ENCODE data around the gene WASHC2A.
"Not testable (repeated sequence)": the region's sequence is repeated elsewhere in the genome, so short reads cannot be mapped to it uniquely, and the experiment has no call there.

Gene WASHC2A

DNA sequence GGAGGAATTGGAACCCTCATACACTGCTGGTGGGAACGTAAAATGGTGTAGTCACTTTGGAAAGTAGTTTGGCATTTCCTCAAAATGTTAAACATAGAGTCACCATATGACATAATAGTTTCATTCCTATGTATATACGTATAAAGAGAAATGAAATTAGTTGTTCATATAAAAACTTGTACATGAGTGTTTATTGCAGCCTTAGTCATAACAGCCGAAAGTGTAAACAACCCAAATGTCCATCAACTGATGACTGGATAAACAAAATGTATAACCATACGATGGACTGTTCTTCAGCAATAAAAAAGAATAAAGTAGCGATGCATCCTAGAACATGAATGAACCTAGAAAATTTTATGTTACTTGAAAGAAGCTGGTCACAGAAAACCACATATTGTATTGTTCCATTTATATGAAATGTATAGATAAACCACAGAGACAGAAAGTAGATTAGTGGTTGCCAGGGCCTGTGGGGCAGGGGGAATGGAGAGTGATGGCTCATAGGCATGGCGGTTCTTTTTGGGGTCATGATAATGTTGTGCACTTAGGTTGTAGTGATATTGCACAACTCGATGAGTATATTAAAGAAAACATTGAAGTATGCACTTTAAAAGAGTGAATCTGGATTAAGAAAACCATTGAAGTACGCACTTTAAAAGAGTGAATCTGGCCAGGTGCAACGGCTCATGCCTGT, 44.8 kb downstream of the WASHC2A start:
- H3K4me1 ChIP-seq (ENCODE audit: control insufficient read depth, insufficient read depth, low read length); H3K27me3 ChIP-seq (replicated peaks; ENCODE audit: control insufficient read depth, insufficient read depth, low read length); H3K36me3 ChIP-seq (ENCODE audit: control insufficient read depth, insufficient read depth, low read length, severe bottlenecking); H3K9ac ChIP-seq (ENCODE audit: low read length); H3K4me3 ChIP-seq (ENCODE audit: low read length); H3K9me3 ChIP-seq (ENCODE audit: control insufficient read depth, low read length); DNase-seq (ENCODE audit: low read depth): not testable (repeated sequence)

DNA sequence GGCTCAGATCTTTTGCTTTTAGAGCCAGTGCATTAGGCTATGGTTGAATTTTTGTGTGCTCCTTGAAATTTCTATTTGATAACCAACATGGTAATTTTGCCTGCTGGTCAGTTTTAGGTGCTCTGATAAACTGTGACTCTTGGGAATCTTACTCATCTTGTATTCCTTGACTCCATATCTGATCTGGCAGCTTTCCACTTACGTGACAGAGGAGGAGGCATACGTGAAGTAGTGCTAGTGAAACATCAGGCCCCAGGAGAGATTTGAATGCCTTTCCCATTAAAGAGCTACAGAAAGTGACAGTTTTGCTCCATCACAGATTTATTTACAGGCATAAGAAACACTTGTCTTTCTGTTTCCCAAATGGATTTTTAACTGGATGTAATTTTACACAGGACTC, 59.0 kb downstream of the WASHC2A start:
- H3K36me3 ChIP-seq (ENCODE audit: control insufficient read depth, insufficient read depth, low read length, severe bottlenecking), result peaks cover 31% of the 10 kb centered on the region
- not testable (repeated sequence) for H3K9me3 ChIP-seq (ENCODE audit: control insufficient read depth, low read length); H3K27me3 ChIP-seq (replicated peaks; ENCODE audit: control insufficient read depth, insufficient read depth, low read length); H3K4me1 ChIP-seq (ENCODE audit: control insufficient read depth, insufficient read depth, low read length); DNase-seq (ENCODE audit: low read depth); H3K4me3 ChIP-seq (ENCODE audit: low read length); H3K9ac ChIP-seq (ENCODE audit: low read length)

DNA sequence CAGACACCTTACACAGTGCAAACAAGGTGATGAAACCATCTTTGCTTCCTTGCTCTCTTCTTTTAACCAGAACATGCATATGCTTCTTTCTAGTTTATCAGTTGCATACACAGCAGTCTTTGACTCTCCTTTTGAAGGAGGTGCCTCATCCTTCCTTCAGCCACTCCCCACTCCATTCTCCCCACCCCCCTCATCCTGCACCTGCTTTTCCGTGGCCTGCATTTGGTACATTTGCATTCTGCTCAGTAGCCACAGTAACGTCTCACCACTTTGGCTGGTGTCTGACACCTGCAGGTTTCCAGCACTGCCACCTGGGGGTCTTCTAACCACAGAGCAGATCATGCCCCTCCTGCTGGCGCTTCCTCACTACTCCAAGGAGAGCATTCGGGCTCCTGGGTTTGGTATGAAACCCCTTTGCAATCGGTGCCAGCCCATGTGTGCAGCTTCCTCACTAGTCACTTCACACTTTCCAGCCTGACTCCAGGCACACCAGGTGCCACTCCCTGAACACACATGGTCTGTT, 60.1 kb downstream of the WASHC2A start:
- H3K9me3 ChIP-seq (ENCODE audit: control insufficient read depth, low read length); DNase-seq (ENCODE audit: low read depth); H3K4me3 ChIP-seq (ENCODE audit: low read length); H3K27me3 ChIP-seq (replicated peaks; ENCODE audit: control insufficient read depth, insufficient read depth, low read length); H3K9ac ChIP-seq (ENCODE audit: low read length); H3K4me1 ChIP-seq (ENCODE audit: control insufficient read depth, insufficient read depth, low read length): not testable (repeated sequence)
- peaks cover 41% of the 10 kb centered on the region for H3K36me3 ChIP-seq (ENCODE audit: control insufficient read depth, insufficient read depth, low read length, severe bottlenecking)

DNA sequence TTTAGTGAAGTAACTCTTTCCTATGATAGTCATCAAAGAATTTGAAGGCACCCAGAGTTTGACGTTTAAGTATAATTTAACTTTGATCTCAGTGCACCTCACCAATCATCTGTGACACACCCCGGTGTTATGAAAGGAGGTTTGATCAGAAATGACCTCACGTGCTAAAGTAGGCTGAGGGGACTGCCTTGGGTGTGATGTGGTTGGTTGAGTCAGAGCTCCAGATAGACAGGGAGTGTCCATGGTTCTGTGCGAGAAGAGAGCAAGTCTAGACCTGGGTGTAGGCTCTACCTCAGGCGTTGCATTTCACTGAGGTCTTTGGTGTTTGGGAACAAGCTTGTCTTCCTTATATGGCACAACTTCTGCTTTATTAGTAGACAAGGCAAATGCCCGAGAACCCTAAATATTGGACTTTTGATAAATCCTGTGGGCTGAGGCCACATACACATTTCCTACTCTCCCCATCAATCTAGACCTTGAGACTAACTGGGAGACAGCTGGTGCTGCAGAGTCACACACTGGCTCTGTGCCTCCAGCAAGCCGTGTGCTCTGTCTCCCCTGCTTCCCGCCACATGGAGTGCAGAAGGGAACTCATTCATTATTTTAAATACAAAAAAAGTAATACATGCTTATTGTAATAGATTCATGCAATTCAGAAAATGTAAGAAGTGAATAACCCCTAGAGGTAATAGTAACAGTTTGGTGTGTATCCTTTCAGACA, 63.7 kb downstream of the WASHC2A start:
- H3K36me3 ChIP-seq (ENCODE audit: control insufficient read depth, insufficient read depth, low read length, severe bottlenecking), result peaks cover 42% of the 10 kb centered on the region
- DNase-seq (ENCODE audit: low read depth); H3K27me3 ChIP-seq (replicated peaks; ENCODE audit: control insufficient read depth, insufficient read depth, low read length); H3K9ac ChIP-seq (ENCODE audit: low read length); H3K4me3 ChIP-seq (ENCODE audit: low read length); H3K9me3 ChIP-seq (ENCODE audit: control insufficient read depth, low read length); H3K4me1 ChIP-seq (ENCODE audit: control insufficient read depth, insufficient read depth, low read length): not testable (repeated sequence)

DNA sequence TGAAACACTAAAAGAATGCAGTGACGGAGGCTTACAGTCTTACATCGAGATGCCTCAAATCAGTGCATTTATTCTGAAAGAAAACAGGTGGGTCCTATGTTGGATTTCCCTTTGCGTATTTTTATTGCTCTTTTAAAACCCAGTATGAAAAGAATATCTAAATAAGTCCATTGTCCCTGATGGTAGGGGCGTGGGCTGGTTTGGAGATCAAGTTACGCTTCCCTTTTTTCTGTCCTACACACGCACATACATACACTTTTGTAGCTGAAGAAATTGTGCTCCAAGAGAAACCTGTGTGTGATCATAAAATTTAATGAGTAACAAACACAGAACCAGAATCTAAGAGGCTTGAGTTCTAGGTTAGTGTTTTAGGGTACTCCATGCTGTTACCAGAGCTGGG, 64.6 kb downstream of the WASHC2A start:
- H3K4me3 ChIP-seq (ENCODE audit: low read length); H3K27me3 ChIP-seq (replicated peaks; ENCODE audit: control insufficient read depth, insufficient read depth, low read length); DNase-seq (ENCODE audit: low read depth); H3K9me3 ChIP-seq (ENCODE audit: control insufficient read depth, low read length); H3K4me1 ChIP-seq (ENCODE audit: control insufficient read depth, insufficient read depth, low read length); H3K9ac ChIP-seq (ENCODE audit: low read length): not testable (repeated sequence)
- H3K36me3 ChIP-seq (ENCODE audit: control insufficient read depth, insufficient read depth, low read length, severe bottlenecking), result peaks cover 40% of the 10 kb centered on the region

- H3K27me3 ChIP-seq (replicated peaks; ENCODE audit: control insufficient read depth, insufficient read depth, low read length); H3K9me3 ChIP-seq (ENCODE audit: control insufficient read depth, low read length); DNase-seq (ENCODE audit: low read depth); H3K4me3 ChIP-seq (ENCODE audit: low read length); H3K4me1 ChIP-seq (ENCODE audit: control insufficient read depth, insufficient read depth, low read length); H3K9ac ChIP-seq (ENCODE audit: low read length): not testable (repeated sequence)
- H3K36me3 ChIP-seq (ENCODE audit: control insufficient read depth, insufficient read depth, low read length, severe bottlenecking), result peaks cover 39% of the 10 kb centered on the region
Measured at GRCh38 chr10:50132841-50133240, 65.1 kb downstream of the WASHC2A start.

GRCh38 chr10:50143512-50144174, 75.9 kb downstream of the WASHC2A start:
- not testable (repeated sequence) for H3K4me3 ChIP-seq (ENCODE audit: low read length); H3K9me3 ChIP-seq (ENCODE audit: control insufficient read depth, low read length); H3K4me1 ChIP-seq (ENCODE audit: control insufficient read depth, insufficient read depth, low read length); H3K9ac ChIP-seq (ENCODE audit: low read length); DNase-seq (ENCODE audit: low read depth); H3K27me3 ChIP-seq (replicated peaks; ENCODE audit: control insufficient read depth, insufficient read depth, low read length); H3K36me3 ChIP-seq (ENCODE audit: control insufficient read depth, insufficient read depth, low read length, severe bottlenecking)

DNA sequence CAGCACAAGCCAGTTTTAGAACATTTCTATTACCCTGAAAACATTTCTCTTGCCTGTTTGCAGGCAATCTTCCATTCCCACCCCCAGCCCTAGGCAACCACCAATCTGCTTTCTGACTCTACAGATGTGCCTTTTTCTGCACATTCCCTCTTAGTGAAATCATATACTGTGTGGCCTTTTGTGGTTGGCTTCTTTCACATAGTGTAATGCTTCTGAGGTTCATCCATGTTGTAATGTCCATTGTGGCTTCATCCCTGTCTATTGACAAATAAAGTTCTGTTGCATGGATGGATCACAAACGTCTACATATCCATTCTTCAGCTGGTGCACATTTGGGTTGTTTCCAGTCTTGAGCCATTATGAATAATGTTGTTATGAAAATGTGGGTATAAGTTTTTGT, 77.8 kb downstream of the WASHC2A start:
- not testable (repeated sequence) for H3K36me3 ChIP-seq (ENCODE audit: control insufficient read depth, insufficient read depth, low read length, severe bottlenecking); H3K27me3 ChIP-seq (replicated peaks; ENCODE audit: control insufficient read depth, insufficient read depth, low read length); H3K9ac ChIP-seq (ENCODE audit: low read length); H3K4me1 ChIP-seq (ENCODE audit: control insufficient read depth, insufficient read depth, low read length); H3K9me3 ChIP-seq (ENCODE audit: control insufficient read depth, low read length); H3K4me3 ChIP-seq (ENCODE audit: low read length)
- DNase-seq (ENCODE audit: low read depth), result peak; percentile 22

DNA sequence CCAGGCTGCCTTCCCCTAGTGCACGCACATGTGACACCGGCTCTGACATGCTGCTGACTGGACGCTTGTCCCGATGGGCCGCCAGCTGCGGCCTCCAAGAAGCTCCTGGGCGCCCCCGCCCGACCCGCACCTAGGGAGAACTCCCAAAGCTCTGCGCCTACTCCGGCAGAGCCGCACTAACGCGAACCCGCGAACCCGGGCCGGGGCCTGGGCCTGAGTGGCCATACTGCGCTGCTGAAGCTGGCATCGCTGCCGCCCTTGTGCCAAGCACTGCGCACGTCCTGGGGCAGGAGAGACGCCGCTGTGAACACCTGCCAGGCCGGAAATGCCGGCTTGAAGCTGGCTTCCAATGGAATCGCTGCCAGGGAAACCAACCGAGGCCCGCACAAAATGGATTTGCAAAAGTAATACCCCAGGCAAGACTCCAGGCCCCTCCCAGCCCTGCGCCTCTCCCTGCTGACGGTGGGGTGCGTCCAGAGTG, 85.1 kb downstream of the WASHC2A start:
- Histone ChIP-seq H3K9ac (ENCODE audit: low read length) (no peak overlapping the region), H3K27me3 (replicated peaks; ENCODE audit: control insufficient read depth, insufficient read depth, low read length) (no peaks in the 10 kb centered on the region), H3K4me1 (ENCODE audit: control insufficient read depth, insufficient read depth, low read length) (peaks cover 2% of the 10 kb centered on the region), H3K36me3 (ENCODE audit: control insufficient read depth, insufficient read depth, low read length, severe bottlenecking) (no peaks in the 10 kb centered on the region), H3K9me3 (ENCODE audit: control insufficient read depth, low read length) (no peaks in the 10 kb centered on the region), H3K4me3 (ENCODE audit: low read length) (no peak overlapping the region)
- DNase-seq (ENCODE audit: low read depth), result no peak

- not testable (repeated sequence) for H3K9me3 ChIP-seq (ENCODE audit: control insufficient read depth, low read length); H3K36me3 ChIP-seq (ENCODE audit: control insufficient read depth, insufficient read depth, low read length, severe bottlenecking); DNase-seq (ENCODE audit: low read depth); H3K4me3 ChIP-seq (ENCODE audit: low read length); H3K27me3 ChIP-seq (replicated peaks; ENCODE audit: control insufficient read depth, insufficient read depth, low read length); H3K9ac ChIP-seq (ENCODE audit: low read length); H3K4me1 ChIP-seq (ENCODE audit: control insufficient read depth, insufficient read depth, low read length)
Measured at GRCh38 chr10:50157868-50158267, 90.1 kb downstream of the WASHC2A start.

- not testable (repeated sequence) for H3K36me3 ChIP-seq (ENCODE audit: control insufficient read depth, insufficient read depth, low read length, severe bottlenecking); H3K9ac ChIP-seq (ENCODE audit: low read length); H3K9me3 ChIP-seq (ENCODE audit: control insufficient read depth, low read length); H3K4me1 ChIP-seq (ENCODE audit: control insufficient read depth, insufficient read depth, low read length); H3K27me3 ChIP-seq (replicated peaks; ENCODE audit: control insufficient read depth, insufficient read depth, low read length); H3K4me3 ChIP-seq (ENCODE audit: low read length)
- DNase-seq (ENCODE audit: low read depth), result peak; percentile 16
Measured at GRCh38 chr10:50159856-50160255, 92.1 kb downstream of the WASHC2A start.
